ENCODE data around the gene RNF10. TPM values are rescaled to one million over a fixed set of nuclear protein-coding genes. Genes with fewer than 3 reads are reported as not detected.
"Not testable (repeated sequence)": the region's sequence is repeated elsewhere in the genome, so short reads cannot be mapped to it uniquely, and the experiment has no call there.

The RNF10 gene
- total and polyA plus RNA-seq, 3 donors from 2014 or later, result 307 to 370 (median 340) TPM

DNA sequence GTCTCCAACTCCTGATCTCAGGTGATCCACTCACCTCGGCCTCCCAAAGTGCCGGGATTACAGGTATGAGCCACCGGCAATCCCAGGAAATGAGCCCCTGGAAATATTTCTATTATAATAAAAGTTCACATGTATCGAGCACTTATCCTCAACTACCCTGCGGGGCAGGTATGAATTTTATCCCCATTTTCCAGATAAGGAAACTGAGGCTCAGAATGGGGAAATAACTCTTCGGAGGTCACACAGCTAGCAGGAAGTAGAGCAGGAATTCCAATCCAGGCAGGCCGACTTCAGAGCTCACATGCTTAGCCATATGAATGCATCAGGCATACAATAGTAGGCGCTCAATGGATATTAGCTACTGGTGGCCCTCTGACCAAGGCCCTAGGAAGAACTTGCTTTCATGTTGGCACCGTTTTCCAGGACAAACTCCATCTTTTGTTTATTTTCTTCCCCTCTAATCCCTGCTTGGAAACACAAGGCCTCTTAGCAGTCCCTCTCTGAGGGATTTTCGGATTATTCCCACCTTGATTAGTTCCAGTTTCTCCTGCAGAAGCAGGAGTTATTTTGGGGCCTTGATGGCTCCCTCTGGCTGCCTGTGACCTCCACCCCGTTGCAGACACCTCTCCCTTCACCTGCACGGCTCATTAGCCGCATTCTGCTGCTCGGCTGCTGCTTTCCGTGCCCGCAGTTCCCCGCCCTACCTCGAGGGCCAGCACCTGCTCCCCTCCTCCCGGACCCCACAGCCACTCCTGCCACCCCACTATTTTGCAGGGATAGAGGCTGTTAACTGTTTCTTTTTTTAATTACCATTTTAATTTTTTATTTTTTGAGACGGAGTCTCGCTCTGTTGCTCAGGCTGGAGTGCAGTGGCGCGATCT, 65.8 kb downstream of the RNF10 start:
- no peak overlapping the region for H3K27ac ChIP-seq
- H3K4me1 ChIP-seq, result peaks cover 4% of the 10 kb centered on the region
- intact Hi-C loops (cut with DNase I; ENCODE audit: low total_unique reads), result no loop called here
- 89 to 90% methylated on average over 23 of the region's 23 CpGs for WGBS, 2 donors
- no peaks in the 10 kb centered on the region for H3K27me3 ChIP-seq
- TF ChIP-seq POLR2A (IDR thresholded peaks at IDR 0.05) (no peak), CTCF (IDR thresholded peaks at IDR 0.05) (no peak)
- H3K9me3 ChIP-seq, result no peaks in the 10 kb centered on the region
- no peaks in the 10 kb centered on the region for H3K36me3 ChIP-seq (ENCODE audit: low read depth, missing control alignments)
- no peak for DNase-seq
- H3K4me3 ChIP-seq, result no peak overlapping the region

- H3K4me1 ChIP-seq; H3K36me3 ChIP-seq (ENCODE audit: low read depth, missing control alignments); H3K27me3 ChIP-seq; DNase-seq; H3K27ac ChIP-seq; intact Hi-C loops (cut with DNase I; ENCODE audit: low total_unique reads); H3K9me3 ChIP-seq; H3K4me3 ChIP-seq: not testable (repeated sequence)
- WGBS, 2 donors, result 79 to 82% methylated on average over 5 of the region's 5 CpGs
These were observed 68.3 kb downstream of the RNF10 start for GRCh38 chr12:120602416-120602815.

- H3K27ac ChIP-seq, result no peak overlapping the region
- 79 to 85% methylated on average over 4 of the region's 4 CpGs for WGBS, 2 donors
These were observed 76.4 kb downstream of the RNF10 start for GRCh38 chr12:120610560-120610959.

GRCh38 chr12:120611534-120611933, 77.4 kb downstream of the RNF10 start:
- H3K27ac ChIP-seq; DNase-seq; H3K4me3 ChIP-seq; intact Hi-C loops (cut with DNase I; ENCODE audit: low total_unique reads); H3K4me1 ChIP-seq; H3K27me3 ChIP-seq; H3K36me3 ChIP-seq (ENCODE audit: low read depth, missing control alignments); H3K9me3 ChIP-seq: not testable (repeated sequence)
- WGBS, 2 donors, result 75 to 100% methylated on average over 1 of the region's 1 CpG

More at GRCh38 chr12:120610560-120610959, 76.4 kb downstream of the RNF10 start:
- intact Hi-C loops (cut with DNase I; ENCODE audit: low total_unique reads), result no loop called here
- no peaks in the 10 kb centered on the region for H3K4me1 ChIP-seq
- H3K36me3 ChIP-seq (ENCODE audit: low read depth, missing control alignments), result no peaks in the 10 kb centered on the region
- H3K9me3 ChIP-seq, result no peaks in the 10 kb centered on the region
- H3K4me3 ChIP-seq, result no peak overlapping the region
- DNase-seq, result no peak
- no peaks in the 10 kb centered on the region for H3K27me3 ChIP-seq
- TF ChIP-seq CTCF (IDR thresholded peaks at IDR 0.05) (no peak), POLR2A (IDR thresholded peaks at IDR 0.05) (no peak)

DNA sequence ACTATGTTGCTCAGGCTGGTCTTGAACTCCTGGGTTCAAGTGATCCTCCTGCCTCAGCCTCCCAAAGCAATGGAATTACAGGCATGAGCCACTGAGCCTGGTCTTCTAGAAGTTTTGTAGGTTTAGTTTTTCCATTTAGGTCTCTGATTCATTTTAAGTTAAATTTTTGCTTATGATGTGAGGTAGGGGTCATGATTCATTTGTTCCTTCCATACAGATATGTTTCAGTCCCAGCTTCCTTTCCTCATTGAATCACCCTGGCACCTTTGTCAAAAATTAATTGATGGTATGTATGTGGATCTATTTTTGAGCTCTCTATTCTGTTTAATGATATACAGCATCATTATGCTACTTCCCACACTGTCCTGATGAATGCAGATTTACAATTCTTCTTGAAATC, 80.7 kb downstream of the RNF10 start:
- Histone ChIP-seq H3K27ac (no peak overlapping the region), H3K36me3 (ENCODE audit: low read depth, missing control alignments) (no peaks in the 10 kb centered on the region), H3K4me3 (no peak overlapping the region), H3K9me3 (no peaks in the 10 kb centered on the region), H3K4me1 (no peaks in the 10 kb centered on the region), H3K27me3 (no peaks in the 10 kb centered on the region)
- TF ChIP-seq POLR2A (IDR thresholded peaks at IDR 0.05), result no peak
- DNase-seq, result no peak
- intact Hi-C loops (cut with DNase I; ENCODE audit: low total_unique reads), result no loop called here

DNA sequence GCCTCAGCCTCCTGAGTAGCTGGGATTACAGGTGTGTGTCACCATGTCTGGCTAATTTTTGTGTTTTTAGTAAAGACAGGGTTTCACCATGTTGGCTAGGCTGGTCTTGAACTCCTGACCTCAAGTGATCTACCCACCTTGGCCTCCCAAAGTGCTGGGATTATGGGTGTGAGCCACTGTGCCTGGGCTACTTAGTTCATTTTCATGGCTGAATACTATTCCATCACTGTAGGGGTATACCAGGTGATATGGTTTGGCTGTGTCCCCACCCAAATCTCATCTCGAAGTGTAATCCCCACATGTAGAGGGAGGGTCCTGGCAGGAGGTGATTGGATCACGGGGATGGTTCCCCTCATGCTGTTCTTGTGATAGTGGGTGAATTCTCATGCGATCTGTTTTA, 83.0 kb downstream of the RNF10 start:
- H3K27ac ChIP-seq; H3K9me3 ChIP-seq; H3K4me3 ChIP-seq; H3K36me3 ChIP-seq (ENCODE audit: low read depth, missing control alignments); H3K4me1 ChIP-seq; H3K27me3 ChIP-seq; DNase-seq; intact Hi-C loops (cut with DNase I; ENCODE audit: low total_unique reads): not testable (repeated sequence)
- WGBS, 2 donors, result 90 to 97% methylated on average over 3 of the region's 3 CpGs

- H3K4me1 ChIP-seq; DNase-seq; H3K36me3 ChIP-seq (ENCODE audit: low read depth, missing control alignments); H3K4me3 ChIP-seq; H3K9me3 ChIP-seq; H3K27me3 ChIP-seq; intact Hi-C loops (cut with DNase I; ENCODE audit: low total_unique reads); H3K27ac ChIP-seq: not testable (repeated sequence)
- 95 to 98% methylated on average over 4 of the region's 4 CpGs for WGBS, 2 donors
These were observed 83.6 kb downstream of the RNF10 start for GRCh38 chr12:120617767-120618166.
